Thoracic aorta (tissue), 2 donors: ENCODE data around the gene TRIP13. TPM values are rescaled to one million over a fixed set of nuclear protein-coding genes. Genes with fewer than 3 reads are reported as not detected.
"Not testable (repeated sequence)": the region's sequence is repeated elsewhere in the genome, so short reads cannot be mapped to it uniquely, and the experiment has no call there.

ENCODE experiments used
- ATAC-seq: fragments of 150-250 bp; one replicate; pipeline ENCODE4 v1.8.0; 2017; ENCODE audit warnings: low read depth; ENCODE audit not compliant: insufficient number of reproducible peaks, low FRiP score
- DNase-seq: peaks from one replicate; pipeline ENCODE4 v3.0.0-alpha.2; 2020; ENCODE audit warnings: low spot score
- H3K27ac ChIP-seq, 2 donors: fragments of 200-600 bp; sonication (generic); 1 replicate in 1 of 2; 2 replicates in 1 of 2; pipeline ENCODE4 v1.5.1; 2016; ENCODE audit warnings: mild to moderate bottlenecking in 2 of 2, moderate library complexity in 2 of 2
- H3K27me3 ChIP-seq: fragments of 200-600 bp; sonication (generic); replicated peaks from 2 replicates; pipeline ENCODE4 v1.6.0; 2016; ENCODE audit warnings: mild to moderate bottlenecking; ENCODE audit not compliant: insufficient read depth
- H3K36me3 ChIP-seq: fragments of 200-600 bp; sonication (generic); one replicate; pipeline ENCODE4 v1.5.1; 2016
- H3K4me1 ChIP-seq, 2 donors: fragments of 200-600 bp; sonication (generic); 1 replicate in 1 of 2; 2 replicates in 1 of 2; pipeline versions ENCODE4 v1.5.1 to v1.6.0; 2016; ENCODE audit warnings: low read depth in 2 of 2, mild to moderate bottlenecking in 1 of 2; ENCODE audit not compliant: control insufficient read depth in 1 of 2
- H3K4me3 ChIP-seq: fragments of 200-600 bp; sonication (generic); 2 replicates; pipeline ENCODE4 v1.5.1; 2016; ENCODE audit warnings: mild to moderate bottlenecking
- H3K9me3 ChIP-seq: fragments of 200-600 bp; sonication (generic); 2 replicates; pipeline ENCODE4 v1.5.1; 2016
- CTCF ChIP-seq: fragments of 200-600 bp; sonication (generic); IDR thresholded peaks from one replicate; pipeline ENCODE4 v1.5.1; 2019; ENCODE audit warnings: antibody characterized with exemption
- total RNA-seq, 2 donors: library from RNA; depleted of rRNA; stranded (reverse); fragments of >200 nt; gene quantifications; one replicate each; pipeline versions ENCODE4 v1.1.0 to v1.2.3, GENCODE V29; 2016

The TRIP13 gene
- total RNA-seq, 2 donors from 2014 or later = 1.6 TPM; not detected in 1

GRCh38 chr5:876398-877365 lies 16.0 kb upstream of the TRIP13 start:
- H3K27me3 ChIP-seq = no peaks in the 10 kb centered on the region
- no peak overlapping the region for H3K4me3 ChIP-seq
- ATAC-seq (no peak), DNase-seq (no peak)
- no peaks in the 10 kb centered on the region for H3K9me3 ChIP-seq
- H3K27ac ChIP-seq = no peak overlapping the region
- H3K4me1 ChIP-seq = no peaks in the 10 kb centered on the region
- TF ChIP-seq CTCF = no peak
- peaks cover 58% of the 10 kb centered on the region for H3K36me3 ChIP-seq

DNA sequence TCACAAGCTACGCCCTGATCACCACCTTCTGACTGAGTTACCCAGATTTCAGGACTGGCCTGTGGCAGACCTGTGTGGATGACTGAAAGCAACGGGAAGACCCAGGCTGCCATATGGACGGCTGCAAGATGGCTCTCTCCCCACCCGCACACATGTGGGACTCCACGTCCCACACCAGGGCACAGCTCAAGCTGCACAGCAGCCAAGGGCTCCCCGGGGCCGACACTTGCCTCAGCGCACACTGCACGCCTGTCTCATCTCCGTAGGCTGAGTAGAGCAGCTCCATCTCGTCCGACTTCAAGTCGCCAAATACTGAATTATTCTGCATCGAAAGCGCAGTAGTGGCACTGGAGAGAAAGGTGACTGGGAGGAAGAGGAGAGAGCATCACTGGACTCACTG lies 14.6 kb upstream of the TRIP13 start:
- H3K27ac ChIP-seq = no peak overlapping the region
- DNase-seq (no peak), ATAC-seq (no peak)
- no peaks in the 10 kb centered on the region for H3K9me3 ChIP-seq
- no peaks in the 10 kb centered on the region for H3K4me1 ChIP-seq
- H3K36me3 ChIP-seq = peaks cover 58% of the 10 kb centered on the region
- H3K27me3 ChIP-seq = no peaks in the 10 kb centered on the region
- no peak for TF ChIP-seq CTCF
- no peak overlapping the region for H3K4me3 ChIP-seq

DNA sequence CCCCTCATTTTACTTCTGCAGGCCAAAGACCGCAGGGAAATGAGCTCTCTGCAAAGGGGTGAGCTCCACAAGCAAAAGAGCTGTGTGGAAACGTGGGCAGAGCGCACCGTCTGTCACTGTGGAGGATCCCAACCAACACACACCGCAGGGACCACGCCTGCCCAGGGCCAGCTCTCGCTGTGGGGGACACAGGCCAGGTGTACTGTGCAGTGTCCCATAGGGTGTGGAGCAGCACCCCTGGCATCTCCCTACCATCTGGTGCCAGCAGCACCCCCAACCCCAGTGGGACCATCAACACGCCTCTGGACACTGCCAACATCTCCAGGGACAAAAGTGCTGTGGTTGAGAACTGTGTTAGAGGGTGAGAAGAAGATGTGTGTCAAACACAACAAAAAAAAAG lies 14.0 kb upstream of the TRIP13 start:
- H3K4me1 ChIP-seq, H3K9me3 ChIP-seq, H3K27me3 ChIP-seq, ATAC-seq, H3K27ac ChIP-seq, H3K4me3 ChIP-seq, DNase-seq: not testable (repeated sequence)
- H3K36me3 ChIP-seq = peaks cover 58% of the 10 kb centered on the region

DNA sequence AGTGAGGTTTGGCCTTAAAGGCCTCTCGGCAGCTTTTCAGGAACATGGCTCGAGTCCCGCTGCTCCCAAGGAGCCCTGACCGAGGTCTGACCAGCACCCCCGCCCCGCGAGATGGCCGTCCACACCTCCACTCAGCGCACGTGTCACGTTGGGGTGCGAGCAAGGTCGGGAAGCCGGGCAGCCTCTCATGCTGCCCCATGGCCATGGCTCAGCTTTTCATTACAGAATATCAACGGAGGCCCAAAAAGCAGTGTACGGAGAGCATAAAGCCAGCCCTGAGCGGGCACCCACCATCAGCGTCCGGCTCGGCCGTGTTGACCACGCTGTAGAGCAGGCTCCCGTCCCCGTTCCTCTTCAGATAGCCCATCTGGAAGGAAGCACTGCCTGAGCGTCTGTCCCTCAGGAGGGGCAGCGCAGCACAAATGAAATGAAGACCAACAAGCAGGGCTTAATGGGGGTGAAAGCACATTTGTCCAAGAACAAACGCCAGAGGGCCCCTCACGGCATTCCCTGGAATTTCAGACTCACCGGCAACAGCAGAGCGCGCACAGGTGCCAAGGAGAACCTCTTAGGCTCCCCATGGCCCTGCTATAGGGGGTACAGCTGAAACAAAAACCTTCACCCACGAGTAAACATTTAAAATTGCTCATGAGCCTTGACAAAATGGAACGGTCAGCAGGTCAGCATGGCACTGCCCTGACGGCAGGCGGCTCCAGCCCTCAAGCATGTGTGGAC lies 11.7 kb upstream of the TRIP13 start:
- H3K4me3 ChIP-seq = no peak overlapping the region
- no peak for DNase-seq
- H3K27me3 ChIP-seq = no peaks in the 10 kb centered on the region
- H3K36me3 ChIP-seq = peaks cover 60% of the 10 kb centered on the region
- no peak for ATAC-seq
- H3K9me3 ChIP-seq = no peaks in the 10 kb centered on the region
- TF ChIP-seq CTCF = no peak
- no peaks in the 10 kb centered on the region for H3K4me1 ChIP-seq
- no peak overlapping the region for H3K27ac ChIP-seq

GRCh38 chr5:881551-881935 lies 11.1 kb upstream of the TRIP13 start:
- no peak for ATAC-seq
- no peak for DNase-seq
- TF ChIP-seq CTCF = no peak
- Histone ChIP-seq H3K9me3 (no peaks in the 10 kb centered on the region), H3K27ac (no peak overlapping the region), H3K36me3 (peaks cover 61% of the 10 kb centered on the region), H3K4me1 (no peaks in the 10 kb centered on the region), H3K27me3 (no peaks in the 10 kb centered on the region), H3K4me3 (no peak overlapping the region)
